HFFc6 (cell line): ENCODE results near the gene OXLD1. TPM values are rescaled to one million over a fixed set of nuclear protein-coding genes. Genes with fewer than 3 reads are reported as not detected.

Experiments used
- DNase-seq: peaks from one replicate; pipeline ENCODE4 v3.0.0-alpha.2; 2018
- H3K27ac Mint-ChIP-seq: 2 replicates; pipeline ENCODE4 v1.8.0; 2020; ENCODE audit warnings: mild to moderate bottlenecking, mixed read lengths
- H3K27me3 Mint-ChIP-seq: 2 replicates; pipeline ENCODE4 v1.8.0; 2021; ENCODE audit warnings: mild to moderate bottlenecking, moderate library complexity, mixed read lengths; ENCODE audit not compliant: insufficient read depth
- H3K36me3 Mint-ChIP-seq: 2 replicates; pipeline ENCODE4 v1.8.0; 2021; ENCODE audit warnings: low read depth, mixed read lengths
- H3K4me1 Mint-ChIP-seq: 2 replicates; pipeline ENCODE4 v1.8.0; 2020; ENCODE audit warnings: low read depth, mixed read lengths
- H3K4me3 Mint-ChIP-seq: 2 replicates; pipeline ENCODE4 v1.8.0; 2020; ENCODE audit warnings: mild to moderate bottlenecking, moderate library complexity, mixed read lengths
- H3K9me3 Mint-ChIP-seq: 2 replicates; pipeline ENCODE4 v1.8.0; 2020; ENCODE audit warnings: mild to moderate bottlenecking, mixed read lengths
- total RNA-seq, 6 experiments: library from RNA; stranded (reverse); fragmentation: NEBNext Ultra II Directional; extraction: Animal tissue kit (Norgen Biotek cat#: 25700); gene quantifications; 2 replicates in 1 of 6; 3 replicates in 5 of 6; pipeline ENCODE4 v1.2.3, GENCODE V29; 2021
- TF ChIP-seq, protein P1 (sequence below): fragments of 200-600 bp; sonication (generic); IDR thresholded peaks from 2 replicates; pipeline ENCODE4 v1.5.0; 2021; ENCODE audit warnings: antibody characterized with exemption, mild to moderate bottlenecking

Gene OXLD1
- total RNA-seq, 6 experiments from 2014 or later, result 20.9 to 33.4 (median 30.9) TPM

DNA sequence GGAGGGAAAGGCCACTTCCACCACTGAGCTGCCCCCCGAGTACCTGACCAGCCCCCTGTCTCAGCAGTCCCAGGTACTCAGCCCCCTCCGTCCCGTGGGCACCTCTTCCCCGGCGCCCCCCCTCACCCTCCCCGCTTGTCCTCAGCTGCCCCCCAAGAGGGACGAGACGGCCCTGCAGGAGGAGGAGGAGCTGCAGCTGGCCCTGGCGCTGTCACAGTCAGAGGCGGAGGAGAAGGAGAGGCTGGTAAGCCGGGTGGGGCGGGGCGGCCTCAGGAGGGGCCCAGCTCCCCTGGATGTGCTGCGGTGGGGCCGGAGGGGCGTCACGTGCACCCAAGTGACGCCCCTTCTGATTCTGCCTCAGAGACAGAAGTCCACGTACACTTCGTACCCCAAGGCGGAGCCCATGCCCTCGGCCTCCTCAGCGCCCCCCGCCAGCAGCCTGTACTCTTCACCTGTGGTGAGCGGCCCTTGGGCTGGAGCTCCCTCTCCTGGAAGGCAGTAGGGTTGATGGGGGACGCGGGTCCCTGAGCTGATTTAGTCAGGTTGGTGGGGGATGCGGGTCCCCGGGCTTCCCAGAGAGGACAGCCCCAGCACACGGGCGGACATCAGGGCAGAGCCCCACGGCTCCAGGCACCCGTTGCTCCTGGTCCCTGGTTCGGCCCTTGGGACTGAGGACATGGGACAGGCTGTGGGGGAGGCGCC, 27.3 kb upstream of the OXLD1 start:
- Mint-ChIP-seq H3K27me3 (peaks cover 4% of the 10 kb centered on the region), H3K27ac (no peak overlapping the region), H3K4me3 (no peak overlapping the region), H3K9me3 (no peaks in the 10 kb centered on the region), H3K36me3 (peaks cover 19% of the 10 kb centered on the region), H3K4me1 (no peaks in the 10 kb centered on the region)
- DNase-seq, result no peak
- TF ChIP-seq, protein P1, sequence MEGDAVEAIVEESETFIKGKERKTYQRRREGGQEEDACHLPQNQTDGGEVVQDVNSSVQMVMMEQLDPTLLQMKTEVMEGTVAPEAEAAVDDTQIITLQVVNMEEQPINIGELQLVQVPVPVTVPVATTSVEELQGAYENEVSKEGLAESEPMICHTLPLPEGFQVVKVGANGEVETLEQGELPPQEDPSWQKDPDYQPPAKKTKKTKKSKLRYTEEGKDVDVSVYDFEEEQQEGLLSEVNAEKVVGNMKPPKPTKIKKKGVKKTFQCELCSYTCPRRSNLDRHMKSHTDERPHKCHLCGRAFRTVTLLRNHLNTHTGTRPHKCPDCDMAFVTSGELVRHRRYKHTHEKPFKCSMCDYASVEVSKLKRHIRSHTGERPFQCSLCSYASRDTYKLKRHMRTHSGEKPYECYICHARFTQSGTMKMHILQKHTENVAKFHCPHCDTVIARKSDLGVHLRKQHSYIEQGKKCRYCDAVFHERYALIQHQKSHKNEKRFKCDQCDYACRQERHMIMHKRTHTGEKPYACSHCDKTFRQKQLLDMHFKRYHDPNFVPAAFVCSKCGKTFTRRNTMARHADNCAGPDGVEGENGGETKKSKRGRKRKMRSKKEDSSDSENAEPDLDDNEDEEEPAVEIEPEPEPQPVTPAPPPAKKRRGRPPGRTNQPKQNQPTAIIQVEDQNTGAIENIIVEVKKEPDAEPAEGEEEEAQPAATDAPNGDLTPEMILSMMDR, result peak; percentile 21; the same call in 1 of the 2 replicates

DNA sequence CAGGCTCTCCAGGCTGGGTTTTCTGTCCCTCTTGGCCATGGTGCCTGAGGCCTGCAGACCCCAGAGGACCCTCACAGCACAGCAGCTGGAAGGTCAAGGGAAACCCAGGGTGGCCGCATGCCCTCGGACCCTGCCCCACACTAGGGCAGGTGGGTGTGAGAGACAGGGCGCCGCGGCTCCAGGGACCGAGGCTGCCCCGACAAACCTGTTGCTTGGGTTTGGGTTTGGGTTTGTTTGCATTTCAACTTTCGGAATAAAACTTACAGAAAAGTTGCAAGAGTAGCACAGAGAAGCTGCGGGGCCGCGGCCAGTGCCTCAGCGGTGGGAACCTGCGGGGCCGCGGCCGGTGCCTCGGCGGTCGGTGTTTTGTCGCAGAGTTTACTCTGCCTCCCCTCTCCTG, 25.2 kb upstream of the OXLD1 start:
- TF ChIP-seq, protein P1, result no peak
- Mint-ChIP-seq H3K4me1 (no peaks in the 10 kb centered on the region), H3K27ac (no peak overlapping the region), H3K4me3 (no peak overlapping the region), H3K36me3 (peaks cover 4% of the 10 kb centered on the region; the same call in 1 of the 2 replicates), H3K9me3 (no peaks in the 10 kb centered on the region), H3K27me3 (peaks cover 7% of the 10 kb centered on the region)
- DNase-seq, result no peak

DNA sequence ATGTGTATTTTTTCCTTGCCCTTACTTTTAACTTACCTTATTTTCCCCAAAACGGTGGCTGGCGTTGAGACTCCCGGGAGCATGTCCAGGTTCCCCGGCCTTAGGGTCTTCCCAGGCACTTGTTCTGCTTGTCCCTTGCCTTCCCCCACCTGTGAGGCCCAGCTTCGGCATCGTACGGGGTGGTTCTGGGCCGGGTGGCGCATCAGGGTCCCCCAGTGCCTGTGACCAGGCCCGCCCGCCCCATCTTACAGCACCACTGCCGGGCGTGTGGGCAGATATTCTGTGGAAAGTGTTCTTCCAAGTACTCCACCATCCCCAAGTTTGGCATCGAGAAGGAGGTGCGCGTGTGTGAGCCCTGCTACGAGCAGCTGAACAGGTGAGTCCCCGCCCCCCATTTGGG, 24.8 kb upstream of the OXLD1 start:
- H3K27ac Mint-ChIP-seq, result no peak overlapping the region
- peaks cover 6% of the 10 kb centered on the region for H3K27me3 Mint-ChIP-seq
- H3K9me3 Mint-ChIP-seq, result no peaks in the 10 kb centered on the region
- H3K4me1 Mint-ChIP-seq, result no peaks in the 10 kb centered on the region
- H3K4me3 Mint-ChIP-seq, result no peak overlapping the region
- TF ChIP-seq, protein P1, result no peak
- DNase-seq, result no peak
- H3K36me3 Mint-ChIP-seq, result peaks cover 4% of the 10 kb centered on the region; the same call in 1 of the 2 replicates

GRCh38 chr17:81690549-81690948, 24.1 kb upstream of the OXLD1 start:
- TF ChIP-seq, protein P1, result no peak
- H3K27me3 Mint-ChIP-seq, result peaks cover 6% of the 10 kb centered on the region
- H3K9me3 Mint-ChIP-seq, result no peaks in the 10 kb centered on the region
- H3K4me1 Mint-ChIP-seq, result peaks cover 2% of the 10 kb centered on the region
- DNase-seq, result no peak
- H3K4me3 Mint-ChIP-seq, result no peak overlapping the region
- H3K36me3 Mint-ChIP-seq, result peaks cover 6% of the 10 kb centered on the region
- H3K27ac Mint-ChIP-seq, result no peak overlapping the region

DNA sequence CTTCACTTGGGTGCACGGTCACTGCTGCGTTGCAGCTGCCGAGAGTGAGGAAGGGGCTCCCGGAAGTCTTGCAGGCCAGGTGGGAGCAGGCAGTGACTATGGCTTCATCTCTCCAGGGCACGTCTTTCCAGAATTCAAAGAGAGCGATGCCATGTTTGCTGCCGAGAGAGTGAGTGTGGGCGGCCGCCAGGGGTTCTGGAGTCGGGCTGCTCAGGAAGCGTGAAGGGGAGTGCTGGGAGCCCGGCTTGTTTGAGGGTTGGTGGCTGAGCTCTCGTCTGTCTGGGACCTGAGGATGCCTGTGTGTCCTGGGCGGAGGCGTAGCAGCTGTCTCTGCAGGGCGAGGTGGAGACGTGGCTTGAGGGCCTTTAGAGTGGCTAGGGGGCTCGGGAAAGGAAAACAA, 23.7 kb upstream of the OXLD1 start:
- Mint-ChIP-seq H3K27ac (no peak overlapping the region), H3K4me3 (no peak overlapping the region), H3K36me3 (peaks cover 11% of the 10 kb centered on the region), H3K27me3 (peaks cover 8% of the 10 kb centered on the region), H3K9me3 (no peaks in the 10 kb centered on the region), H3K4me1 (peaks cover 7% of the 10 kb centered on the region)
- DNase-seq, result no peak
- TF ChIP-seq, protein P1, result no peak
